ENCODE data around the gene ARIH2. TPM values are rescaled to one million over a fixed set of nuclear protein-coding genes. Genes with fewer than 3 reads are reported as not detected.

Gene ARIH2
- total and polyA plus RNA-seq, 2 of the 8 experiments (the other 6 are each of a cell fraction or from before 2014, with no cell fraction given): 72.9 to 136 TPM

DNA sequence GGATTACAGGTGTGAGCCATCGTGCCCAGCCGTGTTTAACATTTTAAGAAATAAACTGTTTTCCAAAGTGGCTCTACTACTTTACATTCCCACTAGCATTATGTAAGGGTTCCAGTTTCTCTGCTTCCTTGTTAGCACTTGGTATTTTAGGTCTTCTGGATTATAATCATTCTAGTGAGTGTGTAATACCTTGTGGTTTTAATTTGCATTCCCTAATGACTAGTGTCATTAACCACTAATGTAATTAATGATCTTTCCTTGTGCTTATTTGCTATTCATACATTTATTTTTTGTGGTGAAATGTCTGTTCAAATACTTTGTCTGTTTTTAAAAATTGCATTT, 30.7 kb downstream of the ARIH2 start (continued):
- TF ChIP-seq PHF8 (conservative IDR thresholded peaks at IDR 0.05; ENCODE audit: low read depth, low read length): no peak
- TF ChIP-seq SAP30 (IDR thresholded peaks at IDR 0.05; ENCODE audit: insufficient read depth, insufficient replicate concordance, low read length): no peak
- TF ChIP-seq MAFK (IDR thresholded peaks at IDR 0.05; ENCODE audit: low read depth, low read length): no peak
- no peak for TF ChIP-seq KDM5A (IDR thresholded peaks at IDR 0.05; ENCODE audit: low read length)
- TF ChIP-seq, protein P1, sequence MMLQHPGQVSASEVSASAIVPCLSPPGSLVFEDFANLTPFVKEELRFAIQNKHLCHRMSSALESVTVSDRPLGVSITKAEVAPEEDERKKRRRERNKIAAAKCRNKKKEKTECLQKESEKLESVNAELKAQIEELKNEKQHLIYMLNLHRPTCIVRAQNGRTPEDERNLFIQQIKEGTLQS (IDR thresholded peaks at IDR 0.05; ENCODE audit: insufficient read depth, low read depth, low read length): no peak
- no peak for TF ChIP-seq JUN (IDR thresholded peaks at IDR 0.05; ENCODE audit: low read depth, low read length)

All from H1 (cell line).